Lung (tissue), 12 donors: ENCODE measurements around the gene GABRG3. TPM values are rescaled to one million over a fixed set of nuclear protein-coding genes. Genes with fewer than 3 reads are reported as not detected.
A peak's percentile ranks its signal among the peaks of the same experiment; 100 is the strongest.

Experiments used
- ATAC-seq: fragments of 200-7000 bp; cut with Tn5 transposase; one replicate; pipeline ENCODE4 v1.9.1; 2020; ENCODE audit warnings: moderate number of reproducible peaks; ENCODE audit not compliant: insufficient read depth, low FRiP score
- DNase-seq, 3 donors: peaks; one replicate each; pipeline ENCODE4 v3.0.0-alpha.2; 2013 to 2017
- H3K27ac ChIP-seq, 2 donors: one replicate each; pipeline ENCODE4 v1.5.1; 2013; ENCODE audit warnings: mild to moderate bottlenecking in 2 of 2, moderate library complexity in 2 of 2, control low read depth in 1 of 2, inconsistent platforms in 1 of 2, low read depth in 1 of 2, low read length in 1 of 2
- H3K27me3 ChIP-seq, 3 donors: one replicate each; pipeline ENCODE4 v1.5.1; 2013; ENCODE audit warnings: low read length in 2 of 3; ENCODE audit not compliant: control insufficient read depth in 3 of 3, insufficient read depth in 3 of 3
- H3K36me3 ChIP-seq, 4 donors: one replicate each; pipeline ENCODE4 v1.5.1; 2013; ENCODE audit warnings: low read length in 4 of 4, mild to moderate bottlenecking in 1 of 4, moderate library complexity in 1 of 4; ENCODE audit not compliant: control insufficient read depth in 4 of 4, insufficient read depth in 4 of 4
- H3K4me1 ChIP-seq, 5 donors: one replicate each; pipeline ENCODE4 v1.5.1; 2013; ENCODE audit warnings: low read length in 5 of 5, mild to moderate bottlenecking in 2 of 5, moderate library complexity in 1 of 5; ENCODE audit not compliant: control insufficient read depth in 5 of 5, insufficient read depth in 5 of 5
- H3K4me3 ChIP-seq: one replicate; pipeline ENCODE4 v1.5.1; 2013; ENCODE audit warnings: mild to moderate bottlenecking, control low read depth, moderate library complexity
- H3K9ac ChIP-seq, 2 donors: one replicate each; pipeline ENCODE4 v1.5.1; 2013; ENCODE audit warnings: low read length in 2 of 2, control low read depth in 1 of 2; ENCODE audit not compliant: insufficient read depth in 1 of 2
- H3K9me3 ChIP-seq, 4 donors: one replicate each; pipeline ENCODE4 v1.5.1; 2013; ENCODE audit warnings: low read length in 3 of 4, mild to moderate bottlenecking in 1 of 4, moderate library complexity in 1 of 4; ENCODE audit not compliant: control insufficient read depth in 4 of 4, insufficient read depth in 3 of 4
- CTCF ChIP-seq: IDR thresholded peaks from 2 replicates; pipeline ENCODE4 v1.5.1; 2012; ENCODE audit warnings: mild to moderate bottlenecking; ENCODE audit errors: control extremely low read depth, extremely low read depth
- WGBS, 2 donors: extraction: QIAGEN DNeasy Blood & Tissue Kit; methylation state at CpG; one replicate each; pipeline ENCODE4 v1.1.7; 2013; 5-methylcytosine and 5-hydroxymethylcytosine counted together
- polyA plus RNA-seq, 2 donors: library from polyadenylated mRNA; stranded (reverse); fragments of 200-250 nt; gene quantifications; one replicate each; pipeline ENCODE4 v1.2.1, GENCODE V29; 2013
- total RNA-seq, 2 donors: library from RNA; depleted of rRNA in 1 of 2; stranded (reverse); fragments of >200 nt in 1 of 2; gene quantifications; one replicate each; pipeline ENCODE4 v1.2.1, GENCODE V29; 2014 to 2021
- donor health status: control.
- donor health status: control.
- donor health status: Bipolar disorder and iron deficiency.
- donor health status: healthy.
- donor health status: DM: yes; HTN: yes; CAD: no.

Gene GABRG3
- total and polyA plus RNA-seq, 4 donors = 16.9 TPM; not detected in 3

GRCh38 chr15:27292641-27293040 lies 321.7 kb downstream of the GABRG3 start:
- Histone ChIP-seq H3K9me3 (no peaks in the 10 kb centered on the region), H3K9ac (no peak overlapping the region), H3K27me3 (no peaks in the 10 kb centered on the region), H3K4me3 (no peak overlapping the region), H3K36me3 (no peaks in the 10 kb centered on the region), H3K27ac (no peak overlapping the region), H3K4me1 (no peaks in the 10 kb centered on the region)
- WGBS, 2 donors = 84 to 87% methylated on average over 3 of the region's 3 CpGs
- ATAC-seq (no peak), DNase-seq (no peak)
- no peak for TF ChIP-seq CTCF

GRCh38 chr15:27293607-27294006 lies 322.6 kb downstream of the GABRG3 start:
- H3K27me3 ChIP-seq = no peaks in the 10 kb centered on the region
- 94 to 100% methylated on average over 1 of the region's 1 CpG for WGBS, 2 donors
- no peak overlapping the region for H3K9ac ChIP-seq
- no peak overlapping the region for H3K4me3 ChIP-seq
- H3K27ac ChIP-seq = no peak overlapping the region
- no peaks in the 10 kb centered on the region for H3K4me1 ChIP-seq
- no peak for ATAC-seq
- no peak for DNase-seq
- no peaks in the 10 kb centered on the region for H3K9me3 ChIP-seq
- H3K36me3 ChIP-seq = no peaks in the 10 kb centered on the region
- TF ChIP-seq CTCF = no peak

- H3K4me1 ChIP-seq = peaks cover 0 to 4% (median 0%) of the 10 kb centered on the region in 5 donors
- H3K9ac ChIP-seq = no peak overlapping the region
- no peak overlapping the region for H3K4me3 ChIP-seq
- peak in 2 of 3 donors; percentile 60 to 75 for DNase-seq
- no peak overlapping the region for H3K27ac ChIP-seq
- no peaks in the 10 kb centered on the region for H3K27me3 ChIP-seq
- no peak for ATAC-seq
- WGBS, 2 donors = 58 to 59% methylated on average over 5 of the region's 5 CpGs
- H3K9me3 ChIP-seq = no peaks in the 10 kb centered on the region
- no peak for TF ChIP-seq CTCF
- H3K36me3 ChIP-seq = no peaks in the 10 kb centered on the region
Measured at GRCh38 chr15:27317736-27318135, 346.8 kb downstream of the GABRG3 start.

- H3K27ac ChIP-seq = no peak overlapping the region
- WGBS, 2 donors = 88 to 90% methylated on average over 9 of the region's 9 CpGs
- TF ChIP-seq CTCF = no peak
- peaks cover 0 to 4% (median 0%) of the 10 kb centered on the region in 4 donors for H3K9me3 ChIP-seq
- no peaks in the 10 kb centered on the region for H3K27me3 ChIP-seq
- H3K4me3 ChIP-seq = no peak overlapping the region
- H3K36me3 ChIP-seq = no peaks in the 10 kb centered on the region
- no peak for DNase-seq
- no peak for ATAC-seq
- peaks cover 0 to 20% (median 0%) of the 10 kb centered on the region in 5 donors for H3K4me1 ChIP-seq
- no peak overlapping the region for H3K9ac ChIP-seq
Measured at GRCh38 chr15:27323801-27324200, 352.8 kb downstream of the GABRG3 start.
